Neutrophil (primary cell): Measurements from ENCODE around the gene BRF1.

Experiments used
- H3K27ac ChIP-seq: fragments of 200-600 bp; sonication (generic); 2 replicates; pipeline ENCODE4 v1.5.1; 2016; ENCODE audit warnings: mild to moderate bottlenecking, moderate library complexity
- H3K27me3 ChIP-seq: fragments of 200-600 bp; sonication (generic); 2 replicates; pipeline ENCODE4 v1.6.0; 2016; ENCODE audit warnings: mild to moderate bottlenecking
- H3K36me3 ChIP-seq: fragments of 200-600 bp; sonication (generic); 2 replicates; pipeline ENCODE4 v1.5.1; 2017
- H3K4me1 ChIP-seq, 2 experiments: fragments of 200-600 bp in 1 of 2; sonication (generic) in 1 of 2; 1 replicate in 1 of 2; 2 replicates in 1 of 2; pipeline versions ENCODE4 v1.5.1 to v1.6.1; 2013 to 2016; ENCODE audit warnings: low read depth in 1 of 2, low read length in 1 of 2, mild to moderate bottlenecking in 1 of 2, moderate library complexity in 1 of 2; ENCODE audit not compliant: control insufficient read depth in 1 of 2, insufficient read depth in 1 of 2
- H3K4me3 ChIP-seq, 2 experiments: fragments of 200-600 bp in 1 of 2; sonication (generic) in 1 of 2; 1 replicate in 1 of 2; 2 replicates in 1 of 2; pipeline ENCODE4 v1.5.1; 2013 to 2016; ENCODE audit warnings: low read depth in 1 of 2, low read length in 1 of 2, mild to moderate bottlenecking in 1 of 2, moderate library complexity in 1 of 2
- H3K9me3 ChIP-seq: fragments of 200-600 bp; sonication (generic); 2 replicates; pipeline ENCODE4 v1.5.1; 2016
- CTCF ChIP-seq: fragments of 200-600 bp; sonication (generic); IDR thresholded peaks from 2 replicates; pipeline ENCODE4 v1.5.1; 2016; ENCODE audit warnings: antibody characterized with exemption

The BRF1 gene

GRCh38 chr14:105228562-105228961 is 72.2 kb downstream of the BRF1 start:
- H3K4me1 ChIP-seq = no peaks in the 10 kb centered on the region
- H3K27ac ChIP-seq = no peak overlapping the region
- H3K4me3 ChIP-seq = no peak overlapping the region
- TF ChIP-seq CTCF = no peak
- no peaks in the 10 kb centered on the region for H3K9me3 ChIP-seq
- peaks cover 16% of the 10 kb centered on the region for H3K36me3 ChIP-seq
- no peaks in the 10 kb centered on the region for H3K27me3 ChIP-seq

- Histone ChIP-seq H3K27ac (no peak overlapping the region), H3K27me3 (no peaks in the 10 kb centered on the region), H3K4me1 (no peaks in the 10 kb centered on the region), H3K9me3 (no peaks in the 10 kb centered on the region), H3K36me3 (peaks cover 23% of the 10 kb centered on the region), H3K4me3 (no peak overlapping the region)
- no peak for TF ChIP-seq CTCF
Measured at GRCh38 chr14:105227346-105227745, 73.5 kb downstream of the BRF1 start.

- Histone ChIP-seq H3K27ac (no peak overlapping the region), H3K4me1 (no peaks in the 10 kb centered on the region), H3K36me3 (peaks cover 28% of the 10 kb centered on the region), H3K27me3 (no peaks in the 10 kb centered on the region), H3K4me3 (no peak overlapping the region), H3K9me3 (no peaks in the 10 kb centered on the region)
- no peak for TF ChIP-seq CTCF
Measured at GRCh38 chr14:105226198-105226597, 74.6 kb downstream of the BRF1 start.

GRCh38 chr14:105224845-105225570 is 75.8 kb downstream of the BRF1 start:
- Histone ChIP-seq H3K4me3 (no peak overlapping the region), H3K9me3 (no peaks in the 10 kb centered on the region), H3K27me3 (no peaks in the 10 kb centered on the region), H3K4me1 (no peaks in the 10 kb centered on the region), H3K27ac (no peak overlapping the region), H3K36me3 (peaks cover 37% of the 10 kb centered on the region)
- TF ChIP-seq CTCF = no peak

- Histone ChIP-seq H3K36me3 (peaks cover 47% of the 10 kb centered on the region), H3K27me3 (no peaks in the 10 kb centered on the region), H3K9me3 (no peaks in the 10 kb centered on the region), H3K27ac (no peak overlapping the region), H3K4me1 (no peaks in the 10 kb centered on the region), H3K4me3 (no peak overlapping the region)
- TF ChIP-seq CTCF = no peak
Measured at GRCh38 chr14:105223770-105224544, 76.8 kb downstream of the BRF1 start.
